ENCODE data around the gene TMED4. TPM values are rescaled to one million over a fixed set of nuclear protein-coding genes. Genes with fewer than 3 reads are reported as not detected.

The TMED4 gene
- total RNA-seq, 4 donors from 2014 or later: 133 to 166 (median 153) TPM

GRCh38 chr7:44537442-44537841 lies 44.6 kb downstream of the TMED4 start:
- intact Hi-C loops (cut with DNase I; ENCODE audit: low total_unique reads): no loop called here
- TF ChIP-seq POLR2A (IDR thresholded peaks at IDR 0.05): no peak
- TF ChIP-seq, protein P1, sequence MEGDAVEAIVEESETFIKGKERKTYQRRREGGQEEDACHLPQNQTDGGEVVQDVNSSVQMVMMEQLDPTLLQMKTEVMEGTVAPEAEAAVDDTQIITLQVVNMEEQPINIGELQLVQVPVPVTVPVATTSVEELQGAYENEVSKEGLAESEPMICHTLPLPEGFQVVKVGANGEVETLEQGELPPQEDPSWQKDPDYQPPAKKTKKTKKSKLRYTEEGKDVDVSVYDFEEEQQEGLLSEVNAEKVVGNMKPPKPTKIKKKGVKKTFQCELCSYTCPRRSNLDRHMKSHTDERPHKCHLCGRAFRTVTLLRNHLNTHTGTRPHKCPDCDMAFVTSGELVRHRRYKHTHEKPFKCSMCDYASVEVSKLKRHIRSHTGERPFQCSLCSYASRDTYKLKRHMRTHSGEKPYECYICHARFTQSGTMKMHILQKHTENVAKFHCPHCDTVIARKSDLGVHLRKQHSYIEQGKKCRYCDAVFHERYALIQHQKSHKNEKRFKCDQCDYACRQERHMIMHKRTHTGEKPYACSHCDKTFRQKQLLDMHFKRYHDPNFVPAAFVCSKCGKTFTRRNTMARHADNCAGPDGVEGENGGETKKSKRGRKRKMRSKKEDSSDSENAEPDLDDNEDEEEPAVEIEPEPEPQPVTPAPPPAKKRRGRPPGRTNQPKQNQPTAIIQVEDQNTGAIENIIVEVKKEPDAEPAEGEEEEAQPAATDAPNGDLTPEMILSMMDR (IDR thresholded peaks at IDR 0.05): no peak
- WGBS, 2 donors: 96% methylated on average over 6 of the region's 6 CpGs
- no peak for DNase-seq (ENCODE audit: low spot score in 2 of 2)
- no peak overlapping the region for H3K4me3 ChIP-seq (ENCODE audit: low read depth, poor library complexity, severe bottlenecking)

DNA sequence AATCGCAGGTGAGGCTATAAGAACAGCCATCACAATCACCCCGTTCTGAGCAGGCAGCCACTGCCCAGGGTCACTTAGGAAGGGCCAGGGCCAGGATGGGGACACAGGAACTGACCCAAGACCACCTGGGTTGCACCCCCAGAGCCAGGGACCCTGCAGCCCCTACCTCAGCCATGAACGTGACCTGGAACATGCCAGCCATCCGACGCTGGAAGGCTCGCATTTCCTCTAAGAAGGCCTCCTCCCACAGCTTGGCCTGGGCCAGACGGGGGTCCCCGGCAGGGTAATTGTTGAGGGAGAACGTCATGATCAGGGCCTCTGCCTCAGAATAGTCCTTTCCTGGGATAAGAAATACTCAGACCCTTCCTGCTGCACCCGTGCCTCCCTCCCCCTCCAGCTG lies 45.9 kb downstream of the TMED4 start:
- intact Hi-C loops (cut with DNase I; ENCODE audit: low total_unique reads): no loop called here

DNA sequence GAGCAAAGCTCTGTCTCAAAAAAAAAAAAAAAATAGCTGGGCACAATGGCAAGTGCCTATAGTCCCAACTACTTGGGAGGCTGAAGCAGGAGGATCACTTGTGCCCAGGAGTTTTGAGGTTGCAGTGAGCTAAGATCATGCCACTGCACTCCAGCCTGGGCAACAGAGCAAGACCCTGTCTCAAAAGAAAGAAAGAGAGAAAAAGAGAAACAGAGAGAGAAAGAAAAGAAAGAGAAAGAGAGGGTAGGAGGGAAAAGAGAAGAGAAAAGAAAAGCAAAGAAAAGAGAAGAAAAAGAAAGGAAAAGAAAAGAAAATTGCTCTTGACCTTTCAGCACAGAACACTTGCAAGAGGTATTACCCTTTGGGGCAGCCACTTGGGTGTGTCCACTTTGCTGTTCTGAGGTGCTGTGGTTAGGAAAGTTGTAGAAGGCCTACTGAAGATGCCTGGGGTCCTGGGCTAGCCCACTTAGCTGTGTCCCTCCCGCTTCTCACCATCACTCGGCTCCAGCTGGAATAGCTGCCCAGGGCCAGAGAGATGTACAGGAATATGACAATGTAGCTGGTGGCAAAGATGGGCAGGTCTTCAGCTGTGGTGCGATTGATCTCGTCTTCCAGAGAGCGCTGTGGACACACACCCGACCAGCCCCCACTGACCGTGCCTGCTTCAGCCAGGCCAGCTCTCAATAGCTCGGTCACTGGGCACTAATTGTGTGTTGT lies 46.5 kb downstream of the TMED4 start:
- intact Hi-C loops (cut with DNase I; ENCODE audit: low total_unique reads): loop anchor here (2.0 kb wide), 1 partner anchor 25 kb away; no protein-coding TSS in a partner anchor
- WGBS, 2 donors: 88 to 91% methylated on average over 3 to 8 of the region's 8 CpGs
- no peak overlapping the region for H3K4me3 ChIP-seq (ENCODE audit: low read depth, poor library complexity, severe bottlenecking)
- TF ChIP-seq, protein P1 (IDR thresholded peaks at IDR 0.05): no peak
- no peak for TF ChIP-seq POLR2A (IDR thresholded peaks at IDR 0.05)
- no peak for DNase-seq (ENCODE audit: low spot score in 2 of 2)

More for the DNA sequence above, 45.9 kb downstream of the TMED4 start:
- no peak overlapping the region for H3K4me3 ChIP-seq (ENCODE audit: low read depth, poor library complexity, severe bottlenecking)
- TF ChIP-seq, protein P1 (IDR thresholded peaks at IDR 0.05): no peak
- no peak for TF ChIP-seq POLR2A (IDR thresholded peaks at IDR 0.05)
- no peak for DNase-seq (ENCODE audit: low spot score in 2 of 2)
- 87 to 88% methylated on average over 10 of the region's 10 CpGs for WGBS, 2 donors

DNA sequence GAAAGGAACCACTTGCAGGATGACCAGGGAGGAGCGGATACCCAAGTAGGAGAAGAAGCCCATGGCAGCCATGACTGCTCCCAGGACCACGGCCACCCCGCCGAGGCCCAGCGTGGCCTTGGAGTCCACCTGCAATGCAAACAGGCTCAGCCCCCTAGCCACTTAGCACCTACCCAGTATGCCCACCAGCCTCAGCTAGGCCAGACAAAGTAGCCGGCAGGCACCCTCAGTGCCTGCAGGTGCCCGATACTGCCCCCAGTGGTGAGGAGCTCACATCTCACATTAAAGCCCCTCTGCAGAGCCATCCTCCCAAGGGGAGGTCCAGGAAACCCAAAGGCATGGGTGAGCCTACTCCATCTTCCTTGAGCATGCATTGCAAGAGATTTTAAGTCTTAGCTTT lies 47.5 kb downstream of the TMED4 start:
- intact Hi-C loops (cut with DNase I; ENCODE audit: low total_unique reads): loop anchor here (2.0 kb wide), 1 partner anchor 24 kb away; no protein-coding TSS in a partner anchor
- no peak for DNase-seq (ENCODE audit: low spot score in 2 of 2)
- TF ChIP-seq, protein P1 (IDR thresholded peaks at IDR 0.05): no peak
- TF ChIP-seq POLR2A (IDR thresholded peaks at IDR 0.05): no peak
- no peak overlapping the region for H3K4me3 ChIP-seq (ENCODE audit: low read depth, poor library complexity, severe bottlenecking)
- WGBS, 2 donors: 62 to 66% methylated on average over 7 of the region's 7 CpGs

GRCh38 chr7:44534087-44534486 lies 47.9 kb downstream of the TMED4 start:
- no peak overlapping the region for H3K4me3 ChIP-seq (ENCODE audit: low read depth, poor library complexity, severe bottlenecking)
- intact Hi-C loops (cut with DNase I; ENCODE audit: low total_unique reads): loop anchor here (2.0 kb wide), 1 partner anchor 23 kb away; no protein-coding TSS in a partner anchor
- DNase-seq (ENCODE audit: low spot score in 2 of 2): peak in 1 of 2 donors; percentile 28
- TF ChIP-seq POLR2A (IDR thresholded peaks at IDR 0.05): no peak
- TF ChIP-seq, protein P1 (IDR thresholded peaks at IDR 0.05): no peak
- 75 to 77% methylated on average over 5 of the region's 5 CpGs for WGBS, 2 donors

All from lower leg skin (tissue), 4 donors.